Left lung (tissue), 10 donors: Measurements from ENCODE around the gene TMIGD3. TPM values are rescaled to one million over a fixed set of nuclear protein-coding genes. Genes with fewer than 3 reads are reported as not detected.

Experiments used
- ATAC-seq: fragments of 200-7000 bp; cut with Tn5 transposase; one replicate; pipeline ENCODE4 v1.9.1; 2020; ENCODE audit warnings: moderate library complexity
- DNase-seq, 4 donors: peaks; one replicate each; pipeline ENCODE4 v3.0.0-alpha.2; 2013 to 2020
- H3K27ac ChIP-seq, 2 donors: fragments of 200-600 bp; sonication (generic) in 1 of 2; one replicate each; pipeline versions ENCODE4 v1.5.0 to v1.8.0; 2020 to 2021
- H3K27me3 ChIP-seq, 2 donors: fragments of 200-600 bp; sonication (generic) in 1 of 2; one replicate each; pipeline versions ENCODE4 v1.5.0 to v1.8.0; 2020 to 2021
- H3K36me3 ChIP-seq, 2 donors: fragments of 200-600 bp; sonication (generic) in 1 of 2; one replicate each; pipeline versions ENCODE4 v1.5.0 to v1.8.0; 2020 to 2021
- H3K4me1 ChIP-seq, 2 donors: fragments of 200-600 bp; one replicate each; pipeline ENCODE4 v1.8.0; 2021
- H3K4me3 ChIP-seq, 2 donors: fragments of 200-600 bp; sonication (generic) in 1 of 2; one replicate each; pipeline versions ENCODE4 v1.5.0 to v1.8.0; 2020 to 2021; ENCODE audit warnings: mild to moderate bottlenecking in 1 of 2
- H3K9me3 ChIP-seq, 2 donors: fragments of 200-600 bp; sonication (generic) in 1 of 2; one replicate each; pipeline versions ENCODE4 v1.5.0 to v1.8.0; 2020 to 2021
- intact Hi-C, 2 donors: fragments of 100-400 bp; cut with DNase I; formaldehyde crosslinking; loops; one replicate each; pipeline versions ENCODE4 v1.11.2 to v1.14.2; 2022
- polyA plus RNA-seq, 6 donors: library from polyadenylated mRNA; unstranded; fragments of 120-200 nt; gene quantifications; one replicate each; pipeline ENCODE4 v1.2.1, GENCODE V29; 2013; ENCODE audit not compliant: insufficient read length in 6 of 6
- total RNA-seq, 2 donors: library from RNA; stranded (reverse); fragmentation: NEBNext Ultra II Directional; extraction: Animal tissue kit (Norgen Biotek cat#: 25700); gene quantifications; one replicate each; pipeline ENCODE4 v1.2.1, GENCODE V29; 2021
- TF ChIP-seq, protein P1 (sequence below), 2 donors: fragments of 200-600 bp; sonication (generic) in 1 of 2; IDR thresholded peaks; one replicate each; pipeline versions ENCODE4 v1.5.0 to v1.8.0; 2021; ENCODE audit warnings: antibody characterized with exemption in 2 of 2
- donor health status: DM: no; HTN: yes; CAD: no.
- donor health status: DM: no; HTN: no; CAD: no.

TMIGD3 gene
- total and polyA plus RNA-seq, 8 donors = 0.14 to 27.0 (median 0.65) TPM

DNA sequence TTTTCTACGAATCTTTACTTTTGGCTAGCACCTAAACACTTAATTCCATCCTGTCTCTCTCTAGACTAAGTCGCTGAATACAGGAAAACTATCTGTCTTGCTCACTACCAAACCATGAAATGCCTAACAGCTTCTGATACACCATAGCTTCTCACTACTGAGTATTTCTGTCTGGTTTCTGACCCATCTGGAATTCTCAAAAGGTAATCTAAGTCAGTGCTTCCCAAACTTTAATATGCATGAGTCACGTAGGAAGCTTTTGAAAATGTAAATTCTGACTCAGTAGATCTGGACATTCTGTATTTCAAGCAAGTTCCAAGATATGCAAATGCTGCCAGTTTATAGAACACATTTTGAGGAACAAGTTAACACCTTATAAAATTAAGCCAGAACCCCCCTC lies 66.7 kb downstream of the TMIGD3 start:
- intact Hi-C loops = no loop called here
- TF ChIP-seq, protein P1, sequence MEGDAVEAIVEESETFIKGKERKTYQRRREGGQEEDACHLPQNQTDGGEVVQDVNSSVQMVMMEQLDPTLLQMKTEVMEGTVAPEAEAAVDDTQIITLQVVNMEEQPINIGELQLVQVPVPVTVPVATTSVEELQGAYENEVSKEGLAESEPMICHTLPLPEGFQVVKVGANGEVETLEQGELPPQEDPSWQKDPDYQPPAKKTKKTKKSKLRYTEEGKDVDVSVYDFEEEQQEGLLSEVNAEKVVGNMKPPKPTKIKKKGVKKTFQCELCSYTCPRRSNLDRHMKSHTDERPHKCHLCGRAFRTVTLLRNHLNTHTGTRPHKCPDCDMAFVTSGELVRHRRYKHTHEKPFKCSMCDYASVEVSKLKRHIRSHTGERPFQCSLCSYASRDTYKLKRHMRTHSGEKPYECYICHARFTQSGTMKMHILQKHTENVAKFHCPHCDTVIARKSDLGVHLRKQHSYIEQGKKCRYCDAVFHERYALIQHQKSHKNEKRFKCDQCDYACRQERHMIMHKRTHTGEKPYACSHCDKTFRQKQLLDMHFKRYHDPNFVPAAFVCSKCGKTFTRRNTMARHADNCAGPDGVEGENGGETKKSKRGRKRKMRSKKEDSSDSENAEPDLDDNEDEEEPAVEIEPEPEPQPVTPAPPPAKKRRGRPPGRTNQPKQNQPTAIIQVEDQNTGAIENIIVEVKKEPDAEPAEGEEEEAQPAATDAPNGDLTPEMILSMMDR (IDR thresholded peaks at IDR 0.05) = no peak
- H3K36me3 ChIP-seq = peaks cover 0 to 46% of the 10 kb centered on the region in 2 donors
- H3K4me1 ChIP-seq = no peaks in the 10 kb centered on the region
- no peaks in the 10 kb centered on the region for H3K27me3 ChIP-seq
- H3K4me3 ChIP-seq = no peak overlapping the region
- no peaks in the 10 kb centered on the region for H3K9me3 ChIP-seq
- no peak overlapping the region for H3K27ac ChIP-seq
- no peak for ATAC-seq
- no peak for DNase-seq

Other genes starting within 250 kb of the TMIGD3 start
- 1 to 10 TPM; 1.5 to 2.6 TPM for gene CHIA, start 212.8 kb downstream of the TMIGD3 start, total RNA-seq
- 10 to 100 TPM in 1 of 6 donors, 1 to 10 TPM in 4, not detected in 1; 1.1 to 10.2 (median 4.3) TPM for gene CHIA, start 212.8 kb downstream of the TMIGD3 start, polyA plus RNA-seq
- gene OVGP1, start 75.9 kb downstream of the TMIGD3 start, total RNA-seq = 1 to 10 TPM; 1.0 to 1.2 TPM
- 1 to 10 TPM; 3.8 to 8.8 (median 7.9) TPM for gene OVGP1, start 75.9 kb downstream of the TMIGD3 start, polyA plus RNA-seq
- 10 to 100 TPM; 18.9 to 35.2 TPM for gene WDR77, start 54.4 kb downstream of the TMIGD3 start, total RNA-seq
- gene WDR77, start 54.4 kb downstream of the TMIGD3 start, polyA plus RNA-seq = 10 to 100 TPM; 46.4 to 58.4 (median 50.4) TPM
- 100 to 1,000 TPM; 180 to 206 TPM for gene ATP5PB, start 54.2 kb downstream of the TMIGD3 start, total RNA-seq
- 100 to 1,000 TPM; 263 to 319 (median 289) TPM for gene ATP5PB, start 54.2 kb downstream of the TMIGD3 start, polyA plus RNA-seq
- gene C1orf162, start 29.6 kb downstream of the TMIGD3 start, total RNA-seq = 10 to 100 TPM; 29.7 to 94.0 TPM
- 1 to 10 TPM; 5.1 to 8.2 (median 7.2) TPM for gene C1orf162, start 29.6 kb downstream of the TMIGD3 start, polyA plus RNA-seq
- 10 to 100 TPM; 10.8 to 11.0 TPM for gene ADORA3, start within 50 bp of the TMIGD3 start, total RNA-seq
- 1 to 10 TPM in 2 of 6 donors, under 1 TPM in 4; 0.45 to 1.0 (median 0.61) TPM for gene ADORA3, start within 50 bp of the TMIGD3 start, polyA plus RNA-seq
- 100 to 1,000 TPM; 102 to 121 TPM for gene RAP1A, start 116.2 kb upstream of the TMIGD3 start, total RNA-seq
- 10 to 100 TPM; 68.2 to 83.3 (median 80.6) TPM for gene RAP1A, start 116.2 kb upstream of the TMIGD3 start, polyA plus RNA-seq
- 10 to 100 TPM in 1 of 2 donors, 1 to 10 TPM in 1; 7.2 to 13.8 TPM for gene INKA2, start 235.8 kb upstream of the TMIGD3 start, total RNA-seq
- 1 to 10 TPM; 3.4 to 5.4 (median 4.6) TPM for gene INKA2, start 235.8 kb upstream of the TMIGD3 start, polyA plus RNA-seq